Skeletal muscle cell (primary cell): ENCODE measurements around the gene GLS.
A peak's percentile ranks its signal among the peaks of the same experiment; 100 is the strongest.
"Not testable (repeated sequence)": the region's sequence is repeated elsewhere in the genome, so short reads cannot be mapped to it uniquely, and the experiment has no call there.

ENCODE experiments used
- DNase-seq: peaks from one replicate; pipeline ENCODE4 v3.0.0-alpha.2; 2010; ENCODE audit warnings: low read depth
- H3K4me3 ChIP-seq: 2 replicates; pipeline ENCODE4 v1.5.1; 2011; ENCODE audit warnings: low read depth, mild to moderate bottlenecking, control low read depth, low read length, moderate library complexity

GLS gene

DNA sequence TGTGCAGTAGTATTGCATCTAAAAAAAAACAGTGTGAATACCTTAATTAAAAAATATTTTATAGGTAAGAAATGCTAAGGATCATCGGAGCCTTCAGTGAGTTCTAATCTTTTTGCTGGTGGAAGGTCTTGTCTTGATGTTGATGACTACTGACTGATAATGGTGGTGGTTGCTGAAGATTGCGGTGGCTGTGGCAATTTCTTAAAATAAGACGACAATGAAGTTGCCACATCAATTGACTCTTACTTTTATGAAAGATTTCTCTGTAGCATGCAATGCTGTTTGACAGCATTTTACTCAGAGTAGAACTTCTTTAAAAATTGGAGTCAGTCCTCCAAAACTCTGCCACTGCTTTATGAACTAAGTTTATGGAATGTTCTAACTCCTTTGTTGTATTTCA, 36.2 kb downstream of the GLS start:
- DNase-seq, result no peak
- H3K4me3 ChIP-seq, result no peak overlapping the region

DNA sequence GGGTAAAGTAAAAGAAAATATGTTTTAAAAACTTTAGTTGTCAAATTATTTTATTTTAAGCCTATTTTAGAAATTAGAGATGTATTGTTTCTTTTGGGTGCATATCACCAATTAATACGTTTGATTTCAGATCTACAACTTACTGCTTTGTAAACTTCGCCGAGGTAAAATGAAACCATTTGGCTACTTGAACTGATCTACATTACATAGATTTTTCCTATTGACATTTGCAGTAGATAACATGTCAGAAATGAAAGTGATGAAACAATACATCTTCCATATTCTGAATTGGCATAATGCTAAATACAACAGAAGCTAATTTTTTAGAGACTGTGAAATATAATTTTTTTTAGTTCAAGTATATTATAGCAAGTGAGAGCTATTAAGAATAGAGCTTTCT, 39.5 kb downstream of the GLS start:
- H3K4me3 ChIP-seq, result no peak overlapping the region
- no peak for DNase-seq

DNA sequence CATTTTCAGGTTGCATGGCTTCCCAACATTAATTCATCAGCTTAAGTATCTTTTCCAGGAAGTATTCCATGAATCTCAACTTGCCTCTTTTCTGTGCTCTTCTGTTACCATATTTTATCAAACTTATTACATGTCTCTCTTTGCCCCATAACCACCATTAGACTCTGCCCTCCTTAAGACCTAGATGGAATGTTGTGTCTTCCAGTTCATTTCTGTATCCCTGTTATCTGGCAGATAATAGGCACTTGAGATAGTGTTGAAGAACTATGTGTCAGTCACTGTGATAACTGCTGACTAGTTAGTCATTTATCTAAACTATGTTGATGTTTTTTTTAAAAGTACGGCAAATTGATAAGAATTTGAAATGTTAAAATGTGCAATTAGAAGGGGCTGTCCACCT, 41.8 kb downstream of the GLS start:
- DNase-seq, result no peak
- H3K4me3 ChIP-seq, result no peak overlapping the region

DNA sequence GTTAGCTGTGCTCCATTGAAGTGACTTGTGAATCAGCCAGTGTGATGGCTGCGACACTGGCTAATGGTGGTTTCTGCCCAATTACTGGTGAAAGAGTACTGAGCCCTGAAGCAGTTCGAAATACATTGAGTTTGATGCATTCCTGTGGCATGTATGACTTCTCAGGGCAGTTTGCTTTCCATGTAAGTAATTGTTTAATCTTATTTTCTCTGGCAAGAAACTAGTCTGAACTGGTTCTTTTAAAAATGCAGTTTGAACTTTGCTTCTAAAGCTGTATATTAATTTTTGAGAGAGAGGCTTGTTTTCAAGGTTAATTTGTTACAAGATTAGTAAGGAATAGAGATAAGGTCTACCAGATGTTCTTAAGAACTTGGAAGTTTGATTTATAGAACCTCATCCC, 46.7 kb downstream of the GLS start:
- no peak overlapping the region for H3K4me3 ChIP-seq
- DNase-seq, result no peak

DNA sequence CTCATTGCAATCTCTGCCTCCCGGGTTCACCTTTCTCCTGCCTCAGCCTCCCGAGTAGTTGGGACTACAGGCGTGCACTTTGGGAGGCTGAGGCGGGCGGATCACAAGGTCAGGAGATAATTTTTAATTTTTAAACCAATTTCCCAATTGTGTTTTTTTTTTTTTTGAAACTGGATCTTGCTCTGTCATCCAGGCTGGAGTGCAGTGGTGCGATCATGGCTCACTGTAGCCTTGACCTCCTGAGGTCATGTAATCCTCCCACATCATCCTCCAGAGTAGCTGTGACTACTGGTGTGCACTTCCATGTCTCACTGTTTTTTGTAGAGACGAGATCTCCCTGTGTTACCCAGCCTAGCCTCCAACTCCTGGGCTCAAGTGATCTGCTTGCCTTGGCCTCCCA, 49.3 kb downstream of the GLS start:
- no peak overlapping the region for H3K4me3 ChIP-seq
- DNase-seq, result no peak

DNA sequence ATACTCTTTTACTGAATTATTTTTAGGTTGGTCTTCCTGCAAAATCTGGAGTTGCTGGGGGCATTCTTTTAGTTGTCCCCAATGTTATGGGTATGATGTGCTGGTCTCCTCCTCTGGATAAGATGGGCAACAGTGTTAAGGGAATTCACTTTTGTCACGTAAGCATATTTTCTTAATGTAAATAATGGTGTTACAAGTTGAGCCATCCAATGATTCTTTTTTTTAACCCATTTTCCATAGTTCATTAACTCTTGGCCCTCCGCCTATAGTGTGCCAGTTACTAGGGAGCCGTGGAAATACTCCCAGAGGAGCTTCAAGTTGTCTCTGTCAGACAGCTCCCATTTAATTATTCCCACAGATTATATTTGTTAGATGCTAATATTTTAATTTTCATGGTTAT, 49.8 kb downstream of the GLS start:
- no peak for DNase-seq
- no peak overlapping the region for H3K4me3 ChIP-seq

DNA sequence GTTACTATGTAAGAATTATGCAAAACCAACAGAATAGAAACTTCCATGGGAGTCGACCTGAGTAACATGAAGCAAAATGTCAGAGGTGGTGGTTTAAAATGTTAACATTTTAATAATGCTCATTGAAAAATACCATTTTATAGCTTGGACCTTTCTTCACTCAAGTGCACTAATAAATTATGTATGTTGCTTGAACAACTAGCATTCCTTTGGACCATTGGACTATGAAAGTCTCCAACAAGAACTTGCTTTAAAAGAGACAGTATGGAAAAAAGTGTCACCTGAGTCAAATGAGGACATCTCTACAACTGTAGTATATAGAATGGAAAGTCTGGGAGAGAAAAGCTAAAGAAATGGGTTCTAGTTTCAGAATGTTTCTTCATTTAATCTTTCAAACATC, 51.9 kb downstream of the GLS start:
- H3K4me3 ChIP-seq, result no peak overlapping the region
- DNase-seq, result no peak

DNA sequence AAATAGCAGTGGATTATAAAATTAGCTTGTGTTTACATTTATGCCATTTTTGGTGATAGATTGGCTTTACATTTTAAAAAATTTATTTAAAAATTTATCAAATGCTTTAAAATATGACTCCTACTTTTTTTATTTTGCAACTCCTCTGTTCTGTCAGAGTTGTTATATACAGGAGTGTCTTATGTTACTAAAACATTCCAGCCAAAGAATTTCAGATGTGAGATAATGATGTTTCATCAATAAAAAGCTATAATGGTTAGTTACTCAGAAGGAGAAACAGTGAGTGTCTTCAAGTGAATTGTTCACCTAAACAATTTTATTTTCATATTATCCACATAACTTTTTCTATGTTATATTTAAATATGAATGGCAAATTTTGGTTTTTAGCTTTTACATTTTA, 52.7 kb downstream of the GLS start:
- DNase-seq, result no peak
- no peak overlapping the region for H3K4me3 ChIP-seq

DNA sequence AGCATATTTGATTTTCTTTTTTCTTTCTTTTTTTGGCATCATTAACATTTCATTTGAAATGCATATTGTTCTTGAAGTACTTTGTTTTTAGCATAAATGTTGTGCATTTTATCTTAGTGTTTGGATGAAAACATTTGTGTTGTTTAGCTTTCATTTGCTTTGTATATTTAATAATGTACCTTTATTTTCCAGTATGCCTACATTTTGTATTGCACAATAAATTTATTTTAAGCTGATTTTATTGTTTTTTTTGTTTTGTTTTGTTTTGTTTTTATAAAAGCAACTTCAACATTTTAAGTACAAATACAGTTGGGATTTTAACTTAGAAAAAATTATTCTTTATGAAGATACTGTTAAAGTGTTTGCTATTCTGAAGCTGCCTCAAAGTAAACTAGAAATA, 54.4 kb downstream of the GLS start:
- DNase-seq, result no peak
- H3K4me3 ChIP-seq, result no peak overlapping the region

DNA sequence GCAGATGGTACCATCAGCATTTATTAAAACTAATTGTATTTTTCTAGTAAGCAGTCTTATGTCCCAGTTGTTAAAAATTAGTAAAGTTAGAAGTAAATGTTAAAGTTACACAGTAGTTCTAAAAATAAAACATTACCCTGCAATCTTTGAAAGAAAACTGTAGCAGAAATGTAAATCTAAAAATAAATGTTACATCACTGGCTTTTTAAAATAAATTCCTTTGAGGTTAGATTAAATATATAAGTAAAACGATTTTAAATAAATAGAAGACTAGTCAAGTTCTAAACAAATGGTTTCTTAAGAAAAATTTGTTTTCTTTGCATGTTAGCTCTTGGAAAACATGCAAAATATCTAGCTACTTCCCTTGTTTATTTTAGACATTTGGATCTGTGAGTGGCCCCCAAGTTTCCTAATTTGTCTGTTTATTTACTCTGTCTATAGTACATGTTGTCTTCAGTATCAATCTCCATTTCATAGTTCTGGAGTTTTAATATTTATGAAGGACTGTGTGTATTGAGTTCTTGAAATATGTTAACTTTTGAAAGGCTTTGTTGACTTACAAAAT, 58.2 kb downstream of the GLS start:
- DNase-seq, result no peak
- no peak overlapping the region for H3K4me3 ChIP-seq

DNA sequence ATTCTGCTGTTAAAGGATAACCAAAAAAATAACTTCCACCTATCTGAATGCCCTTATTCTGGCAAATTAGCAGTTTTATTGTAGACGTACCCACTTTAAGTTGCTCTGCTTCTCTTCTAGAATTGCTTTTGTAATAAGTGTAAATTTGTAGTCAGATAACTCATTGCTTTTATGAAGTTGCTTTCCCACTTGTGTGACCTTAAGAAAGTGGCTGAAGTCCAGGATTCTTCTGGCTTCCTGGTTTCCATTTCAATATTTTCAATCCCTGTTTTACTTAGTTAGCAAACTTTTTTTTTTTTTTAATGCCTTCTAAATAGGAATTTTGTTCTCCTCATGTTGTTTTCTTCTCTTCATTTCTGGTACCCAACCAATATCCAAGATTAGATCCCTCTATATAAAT, 59.8 kb downstream of the GLS start:
- no peak for DNase-seq

DNA sequence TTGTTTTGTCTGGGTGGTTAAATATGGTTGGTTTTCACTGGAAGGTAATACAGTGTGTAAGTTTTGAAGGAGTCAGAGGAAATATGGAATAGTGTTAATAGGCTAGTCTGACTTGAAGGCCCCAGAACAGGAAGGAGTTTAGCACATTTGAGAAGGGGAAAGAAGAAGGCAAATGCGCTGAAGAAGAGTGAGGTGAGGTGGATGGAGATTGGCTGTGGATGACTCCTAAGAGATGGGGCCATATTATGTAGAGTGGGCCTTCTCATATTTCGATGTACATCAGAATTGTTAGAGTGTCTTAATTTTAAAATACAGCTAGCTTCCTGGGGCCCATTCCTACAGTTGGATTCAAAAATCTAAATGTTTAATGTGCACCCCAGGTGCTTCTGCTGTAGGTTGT, 61.0 kb downstream of the GLS start:
- H3K4me3 ChIP-seq, result no peak overlapping the region
- no peak for DNase-seq

More for the DNA sequence above, 59.8 kb downstream of the GLS start:
- H3K4me3 ChIP-seq, result no peak overlapping the region

DNA sequence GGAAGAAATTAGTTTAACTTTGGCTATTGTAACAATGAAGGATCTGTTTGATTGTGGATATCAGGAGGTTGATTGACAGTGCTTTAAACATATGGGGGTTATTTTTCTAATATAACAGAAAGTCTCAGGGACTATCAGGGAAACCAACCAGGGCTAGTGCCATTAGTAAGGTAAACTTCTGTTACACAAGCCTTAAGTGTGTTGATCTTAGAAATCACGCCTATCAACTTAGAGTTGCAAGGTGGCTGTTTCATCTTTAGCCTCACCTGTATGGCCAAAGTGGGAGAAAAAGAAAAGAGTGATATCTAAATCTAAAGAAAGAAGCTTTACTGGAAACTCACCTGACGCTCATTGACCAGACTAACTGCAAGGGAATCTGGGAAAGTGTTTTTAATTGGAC, 62.1 kb downstream of the GLS start:
- DNase-seq, result no peak
- H3K4me3 ChIP-seq, result no peak overlapping the region

DNA sequence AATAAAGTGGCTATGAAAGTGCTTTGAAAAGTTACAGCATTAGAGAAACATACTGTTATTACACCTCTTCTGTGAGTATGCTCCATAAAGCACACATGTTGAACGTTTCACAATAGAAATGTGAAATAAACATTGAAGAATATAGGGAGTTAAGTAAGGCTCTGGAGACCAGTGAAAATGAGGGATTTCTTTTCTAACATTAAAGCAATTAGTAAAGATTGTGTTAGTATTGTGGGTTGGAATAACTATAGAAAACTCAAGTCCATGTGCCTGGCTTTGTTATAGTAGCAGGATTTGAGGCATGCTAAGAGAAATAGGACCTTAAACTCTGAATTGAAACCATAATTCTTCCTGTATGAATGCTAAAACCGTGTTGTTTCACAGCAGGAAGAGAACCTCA, 63.1 kb downstream of the GLS start:
- no peak overlapping the region for H3K4me3 ChIP-seq
- DNase-seq, result no peak

DNA sequence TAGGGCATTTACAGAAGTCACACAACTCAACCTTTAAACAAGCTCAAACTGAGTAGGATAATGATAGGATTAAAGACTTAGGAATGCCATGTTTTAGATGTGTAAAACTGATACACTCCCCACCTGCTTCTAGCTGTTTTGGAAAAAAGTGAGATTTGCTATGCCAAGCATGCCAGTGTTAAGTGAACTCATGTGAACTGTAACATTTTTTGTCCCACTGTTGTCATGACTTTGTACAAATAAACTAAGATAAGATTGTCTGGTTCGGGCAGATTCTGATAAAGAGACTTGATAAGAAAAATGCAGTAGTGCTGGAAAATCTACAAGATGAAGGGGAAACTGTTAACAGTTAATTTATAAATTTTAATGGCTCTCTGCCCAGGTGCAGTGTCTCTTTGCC, 66.5 kb downstream of the GLS start:
- no peak overlapping the region for H3K4me3 ChIP-seq
- DNase-seq, result no peak

DNA sequence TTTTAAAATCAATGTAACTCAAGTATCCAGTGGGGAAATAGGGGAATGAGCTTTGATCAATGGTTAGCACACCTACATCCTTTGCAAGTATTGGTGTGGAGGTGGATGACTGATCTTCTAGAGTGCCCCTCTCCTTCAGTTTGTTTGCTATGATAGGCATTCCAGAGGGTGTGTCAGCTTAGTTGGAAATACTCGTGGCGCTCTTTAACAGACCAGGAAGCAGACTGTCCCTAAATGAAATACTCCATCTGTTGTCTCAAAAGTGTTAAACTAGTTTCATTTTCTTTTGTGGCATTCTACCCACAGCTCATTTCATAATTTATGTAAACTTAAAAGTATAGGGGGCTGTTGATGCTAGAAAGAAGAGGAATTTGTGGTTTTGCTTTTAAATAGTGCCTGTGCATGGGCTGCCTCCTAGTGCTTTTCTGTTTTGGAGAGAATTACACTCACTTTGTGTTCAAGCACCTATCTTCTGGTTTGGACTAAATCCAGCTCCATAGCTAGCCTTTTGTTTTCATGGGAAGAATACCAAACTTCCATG, 67.2 kb downstream of the GLS start:
- no peak overlapping the region for H3K4me3 ChIP-seq
- DNase-seq, result peak; percentile 41

DNA sequence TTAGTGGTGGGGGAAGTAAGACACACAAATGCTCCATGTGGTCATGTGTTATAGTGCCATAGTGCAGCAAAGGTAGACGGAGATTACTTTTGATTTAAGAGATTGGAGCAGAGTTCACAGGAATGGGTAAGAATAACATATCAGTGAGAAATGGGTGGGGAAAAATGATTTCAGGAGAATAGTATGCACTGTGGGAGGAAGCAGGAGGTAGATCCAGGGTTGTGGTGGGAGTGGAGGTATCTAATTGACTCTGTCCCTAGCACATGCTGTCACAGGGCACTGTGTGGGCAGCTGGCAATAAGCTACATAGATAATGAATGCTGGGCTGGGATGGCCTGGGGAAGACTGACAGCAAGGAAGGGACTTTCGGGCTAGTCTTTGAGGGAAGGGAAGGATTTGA, 68.0 kb downstream of the GLS start:
- no peak for DNase-seq
- no peak overlapping the region for H3K4me3 ChIP-seq

DNA sequence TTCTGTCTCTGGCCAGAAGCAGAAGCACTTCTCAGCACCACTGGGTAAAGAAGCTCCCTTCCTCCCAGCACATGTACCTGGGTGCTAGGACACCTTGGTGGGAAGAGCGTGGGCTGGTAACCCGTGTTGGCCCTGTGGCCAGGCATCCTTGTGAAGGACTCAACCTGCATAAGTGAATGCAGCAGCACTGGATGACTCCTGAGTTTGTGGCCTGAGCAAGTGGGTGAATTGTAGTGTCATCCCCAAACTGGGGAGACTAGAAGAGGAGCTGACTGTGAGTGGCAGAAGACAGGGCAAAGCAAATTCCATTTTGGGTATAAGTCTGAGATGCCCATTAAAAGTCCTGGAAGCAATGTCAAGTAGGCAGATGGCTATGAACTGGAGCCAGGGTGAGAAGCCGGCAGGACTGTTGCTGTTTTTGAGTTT, 70.0 kb downstream of the GLS start:
- no peak overlapping the region for H3K4me3 ChIP-seq
- no peak for DNase-seq

DNA sequence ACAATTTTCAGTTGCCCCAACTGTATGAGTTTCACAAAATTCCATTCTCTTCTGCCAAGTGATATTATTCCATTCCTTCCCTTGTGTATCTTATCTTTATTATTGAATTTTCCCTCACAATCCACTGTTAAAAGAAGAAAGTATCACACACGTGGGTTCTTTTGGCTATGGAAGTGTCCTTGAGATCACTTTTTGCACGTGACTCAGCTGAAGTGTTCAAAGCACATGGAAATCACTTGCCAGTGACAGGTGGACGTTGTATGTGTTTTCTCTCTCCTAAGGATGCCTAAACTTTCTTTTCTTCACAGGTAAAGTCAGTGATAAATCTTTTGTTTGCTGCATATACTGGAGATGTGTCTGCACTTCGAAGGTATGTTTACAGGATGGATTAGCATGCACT, 72.6 kb downstream of the GLS start:
- no peak for DNase-seq
- no peak overlapping the region for H3K4me3 ChIP-seq

DNA sequence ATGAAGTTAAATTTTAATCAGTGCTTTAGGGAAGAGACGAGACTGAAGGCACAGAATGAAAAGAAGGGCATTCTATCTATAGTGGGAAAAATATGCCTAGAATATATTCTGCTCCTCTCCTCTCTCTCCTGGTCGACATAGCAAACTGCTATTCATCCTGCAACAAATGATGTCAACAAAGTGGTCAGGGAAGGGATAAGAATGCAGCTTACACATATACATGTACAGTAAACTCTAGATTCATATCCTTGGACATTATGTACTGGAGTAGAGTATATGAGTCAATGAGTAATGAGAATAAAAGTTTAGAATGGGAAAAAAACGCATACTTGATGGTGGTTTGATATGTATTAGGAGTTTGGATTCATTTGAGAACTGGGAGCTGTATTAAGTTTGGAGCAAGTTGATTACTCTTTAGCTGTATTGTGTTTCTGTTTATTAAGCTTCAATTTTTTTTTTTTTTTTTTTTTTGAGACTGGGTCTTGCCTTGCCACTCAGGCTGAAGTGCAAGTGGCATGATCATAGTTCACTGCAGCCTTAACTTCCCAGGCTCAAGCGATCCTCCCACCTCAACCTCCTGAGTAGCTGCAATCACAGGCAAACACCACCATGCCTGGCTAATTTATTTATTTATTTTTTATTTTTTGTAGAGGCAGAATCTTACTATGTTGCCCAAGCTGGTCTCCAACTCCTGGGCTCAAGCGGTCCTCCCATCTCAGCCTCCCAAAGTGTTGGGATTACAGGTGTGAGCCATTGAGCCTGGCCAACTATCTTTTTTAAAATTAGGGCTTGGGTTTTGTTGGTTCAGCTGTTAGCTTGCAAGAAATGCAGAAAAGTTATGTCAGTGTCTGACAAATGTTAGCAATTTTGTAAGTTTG, 79.5 kb downstream of the GLS start:
- no peak overlapping the region for H3K4me3 ChIP-seq
- no peak for DNase-seq

DNA sequence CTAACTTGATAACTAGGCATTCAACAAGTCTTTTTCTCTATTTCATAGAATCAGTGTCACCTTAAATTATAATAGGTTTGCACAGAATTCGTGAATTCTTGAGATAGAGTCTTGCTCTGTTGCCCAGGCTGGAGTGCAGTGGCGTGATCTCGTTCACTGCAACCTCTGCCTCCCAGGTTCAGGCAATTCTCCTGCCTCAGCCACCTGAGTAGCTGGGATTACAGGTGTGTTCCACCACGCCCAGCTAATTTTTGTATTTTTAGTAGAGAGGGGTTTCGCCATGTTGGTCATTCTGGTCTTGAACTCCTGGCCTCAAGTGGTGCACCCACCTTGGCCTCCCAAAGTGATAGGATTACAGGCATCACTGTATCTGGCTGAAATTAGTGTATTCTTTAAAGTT, 80.5 kb downstream of the GLS start:
- DNase-seq, H3K4me3 ChIP-seq: not testable (repeated sequence)
